SH-SY5Y (cell line): ENCODE data around the gene SLC6A11.

Source experiments
- GATA2 ChIP-seq: IDR thresholded peaks from 2 replicates; pipeline ENCODE4 v1.6.1; 2011; ENCODE audit warnings: mild to moderate bottlenecking, low read depth, low read length
- GATA3 ChIP-seq: IDR thresholded peaks from 2 replicates; pipeline ENCODE4 v1.6.1; 2011; ENCODE audit warnings: low read depth, mild to moderate bottlenecking, low read length, moderate library complexity

GRCh38 chr3:10777627-10778026 is 38.4 kb upstream of the SLC6A11 start:
- no peak for TF ChIP-seq GATA2
- no peak for TF ChIP-seq GATA3
